Activated B cell treated with CpG ODN at 0.5 μM for 24 hours (primary cell): Measurements from ENCODE around the gene PIK3CA. TPM values are rescaled to one million over a fixed set of nuclear protein-coding genes. Genes with fewer than 3 reads are reported as not detected.

ENCODE experiments used
- ATAC-seq: fragments of 200-7000 bp; cut with Tn5 transposase; one replicate; pipeline ENCODE4 v1.10.0; 2021; ENCODE audit warnings: low read depth, mild to moderate bottlenecking, moderate library complexity
- CTCF ChIA-PET: fragments of 350-600 bp; sonication (Branson Sonifier 250); formaldehyde crosslinking; loops from one replicate; lab custom pipeline; 2021; ENCODE audit warnings: antibody characterized with exemption; lab: Charles Lee
- POLR2A ChIA-PET: fragments of 350-600 bp; sonication (Branson Sonifier 250); formaldehyde crosslinking; loops from one replicate; lab custom pipeline; 2021; ENCODE audit warnings: antibody characterized with exemption; lab: Charles Lee
- DNase-seq: peaks from one replicate; pipeline ENCODE4 v3.0.0; 2022
- H3K27ac Mint-ChIP-seq: one replicate; pipeline ENCODE4 v1.8.0; 2020; ENCODE audit warnings: mixed read lengths
- H3K27me3 Mint-ChIP-seq: one replicate; pipeline ENCODE4 v1.8.0; 2021; ENCODE audit warnings: mixed read lengths
- H3K36me3 Mint-ChIP-seq: one replicate; pipeline ENCODE4 v1.8.0; 2021; ENCODE audit warnings: low read depth, mixed read lengths
- H3K4me1 Mint-ChIP-seq: one replicate; pipeline ENCODE4 v1.8.0; 2021; ENCODE audit warnings: mixed read lengths
- H3K4me3 Mint-ChIP-seq: one replicate; pipeline ENCODE4 v1.8.0; 2020; ENCODE audit warnings: mild to moderate bottlenecking, mixed read lengths
- H3K9me3 Mint-ChIP-seq: one replicate; pipeline ENCODE4 v1.8.0; 2020; ENCODE audit warnings: mixed read lengths
- CTCF ChIP-seq: fragments of 200-600 bp; IDR thresholded peaks from one replicate; pipeline ENCODE4 v1.8.0; 2022; ENCODE audit warnings: antibody characterized with exemption, mild to moderate bottlenecking
- intact Hi-C: fragments of 100-400 bp; cut with micrococcal nuclease; formaldehyde crosslinking; loops from one replicate; pipeline ENCODE4 v1.15.1; 2024
- total RNA-seq: library from RNA; stranded (reverse); gene quantifications from 2 replicates; pipeline ENCODE4 v1.2.3, GENCODE V29; 2022

The PIK3CA gene
- total RNA-seq, 1 donor from 2014 or later, result 40.5 TPM

GRCh38 chr3:179278932-179279693 is 131.0 kb downstream of the PIK3CA start:
- no peak for DNase-seq
- ATAC-seq, result no peak
- Mint-ChIP-seq H3K9me3 (no peaks in the 10 kb centered on the region), H3K27me3 (peaks cover 6% of the 10 kb centered on the region), H3K4me1 (no peaks in the 10 kb centered on the region), H3K36me3 (no peaks in the 10 kb centered on the region), H3K27ac (no peak overlapping the region), H3K4me3 (no peak overlapping the region)
- ChIA-PET POLR2A (interaction anchor here (0.9 kb wide), 1 partner anchor 131 kb away, joined by 3 read pairs; no protein-coding TSS in a partner anchor), CTCF (interaction anchor here (1.3 kb wide), 1 partner anchor 36 kb away, joined by 3 read pairs; no protein-coding TSS in a partner anchor)
- TF ChIP-seq CTCF, result no peak
- intact Hi-C loops, result no loop called here

- CTCF ChIA-PET, result interaction anchor here (1.3 kb wide), 1 partner anchor 35 kb away, joined by 3 read pairs; no protein-coding TSS in a partner anchor
- H3K4me1 Mint-ChIP-seq, result no peaks in the 10 kb centered on the region
- H3K36me3 Mint-ChIP-seq, result no peaks in the 10 kb centered on the region
- H3K4me3 Mint-ChIP-seq, result no peak overlapping the region
- no peaks in the 10 kb centered on the region for H3K9me3 Mint-ChIP-seq
- no peak overlapping the region for H3K27ac Mint-ChIP-seq
- no peak for TF ChIP-seq CTCF
- DNase-seq, result no peak
- POLR2A ChIA-PET, result no interaction called here
- intact Hi-C loops, result loop anchor here (2.0 kb wide), 1 partner anchor 13 kb away; no protein-coding TSS in a partner anchor
- H3K27me3 Mint-ChIP-seq, result peaks cover 6% of the 10 kb centered on the region
- no peak for ATAC-seq
Observed at GRCh38 chr3:179279837-179280236, 131.7 kb downstream of the PIK3CA start.

GRCh38 chr3:179281825-179282224 is 133.7 kb downstream of the PIK3CA start:
- H3K36me3 Mint-ChIP-seq, result no peaks in the 10 kb centered on the region
- no peak for ATAC-seq
- peaks cover 4% of the 10 kb centered on the region for H3K27me3 Mint-ChIP-seq
- H3K4me3 Mint-ChIP-seq, result no peak overlapping the region
- intact Hi-C loops, result loop anchor here (2.0 kb wide), 1 partner anchor 15 kb away; no protein-coding TSS in a partner anchor
- DNase-seq, result no peak
- no peaks in the 10 kb centered on the region for H3K4me1 Mint-ChIP-seq
- no peaks in the 10 kb centered on the region for H3K9me3 Mint-ChIP-seq
- CTCF ChIA-PET, result no interaction called here
- POLR2A ChIA-PET, result interaction anchor here (0.6 kb wide), 1 partner anchor 81 kb away, joined by 3 read pairs; no protein-coding TSS in a partner anchor
- no peak overlapping the region for H3K27ac Mint-ChIP-seq
- no peak for TF ChIP-seq CTCF

- H3K27me3 Mint-ChIP-seq, result no peaks in the 10 kb centered on the region
- H3K36me3 Mint-ChIP-seq, result no peaks in the 10 kb centered on the region
- H3K4me3 Mint-ChIP-seq, result no peak overlapping the region
- intact Hi-C loops, result no loop called here
- no peaks in the 10 kb centered on the region for H3K4me1 Mint-ChIP-seq
- no peak for TF ChIP-seq CTCF
- ChIA-PET CTCF (no interaction called here), POLR2A (no interaction called here)
- no peak overlapping the region for H3K27ac Mint-ChIP-seq
- DNase-seq (no peak), ATAC-seq (no peak)
- no peaks in the 10 kb centered on the region for H3K9me3 Mint-ChIP-seq
Observed at GRCh38 chr3:179286331-179286730, 138.2 kb downstream of the PIK3CA start.

- ATAC-seq (no peak), DNase-seq (no peak)
- peaks cover 2% of the 10 kb centered on the region for H3K27me3 Mint-ChIP-seq
- no peaks in the 10 kb centered on the region for H3K4me1 Mint-ChIP-seq
- H3K27ac Mint-ChIP-seq, result no peak overlapping the region
- intact Hi-C loops, result no loop called here
- no peaks in the 10 kb centered on the region for H3K36me3 Mint-ChIP-seq
- ChIA-PET CTCF (no interaction called here), POLR2A (interaction anchor here (0.9 kb wide), 1 partner anchor 27 kb away, joined by 3 read pairs; no protein-coding TSS in a partner anchor)
- no peak for TF ChIP-seq CTCF
- no peaks in the 10 kb centered on the region for H3K9me3 Mint-ChIP-seq
- no peak overlapping the region for H3K4me3 Mint-ChIP-seq
Observed at GRCh38 chr3:179288845-179289244, 140.7 kb downstream of the PIK3CA start.
